A673 (cell line): ENCODE measurements around the gene SPINK4.

Source experiments
- EZH2 ChIP-seq: fragments of 200-600 bp; sonication (generic); IDR thresholded peaks from 2 replicates; pipeline ENCODE4 v1.6.1; 2017; ENCODE audit warnings: borderline replicate concordance, low read depth, mild to moderate bottlenecking, mixed read lengths, antibody characterized with exemption, low read length; ENCODE audit not compliant: poor library complexity, severe bottlenecking
- TF ChIP-seq, protein P1 (sequence below): fragments of 300-800, 200-600 bp; sonication (generic); conservative IDR thresholded peaks from 2 replicates; pipeline ENCODE4 v1.5.1; 2017; ENCODE audit warnings: low read depth, mild to moderate bottlenecking, antibody characterized with exemption, low read length, moderate library complexity, mixed read lengths

- TF ChIP-seq, protein P1, sequence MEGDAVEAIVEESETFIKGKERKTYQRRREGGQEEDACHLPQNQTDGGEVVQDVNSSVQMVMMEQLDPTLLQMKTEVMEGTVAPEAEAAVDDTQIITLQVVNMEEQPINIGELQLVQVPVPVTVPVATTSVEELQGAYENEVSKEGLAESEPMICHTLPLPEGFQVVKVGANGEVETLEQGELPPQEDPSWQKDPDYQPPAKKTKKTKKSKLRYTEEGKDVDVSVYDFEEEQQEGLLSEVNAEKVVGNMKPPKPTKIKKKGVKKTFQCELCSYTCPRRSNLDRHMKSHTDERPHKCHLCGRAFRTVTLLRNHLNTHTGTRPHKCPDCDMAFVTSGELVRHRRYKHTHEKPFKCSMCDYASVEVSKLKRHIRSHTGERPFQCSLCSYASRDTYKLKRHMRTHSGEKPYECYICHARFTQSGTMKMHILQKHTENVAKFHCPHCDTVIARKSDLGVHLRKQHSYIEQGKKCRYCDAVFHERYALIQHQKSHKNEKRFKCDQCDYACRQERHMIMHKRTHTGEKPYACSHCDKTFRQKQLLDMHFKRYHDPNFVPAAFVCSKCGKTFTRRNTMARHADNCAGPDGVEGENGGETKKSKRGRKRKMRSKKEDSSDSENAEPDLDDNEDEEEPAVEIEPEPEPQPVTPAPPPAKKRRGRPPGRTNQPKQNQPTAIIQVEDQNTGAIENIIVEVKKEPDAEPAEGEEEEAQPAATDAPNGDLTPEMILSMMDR: no peak
- TF ChIP-seq EZH2: no peak
These were observed 11.4 kb upstream of the SPINK4 start for GRCh38 chr9:33228606-33229005.
